Panc1 (cell line): ENCODE results near the gene PRKD1.

Experiments
- SIN3A ChIP-seq: IDR thresholded peaks from 2 replicates; pipeline ENCODE4 v1.6.1; 2012; ENCODE audit warnings: low read depth, mild to moderate bottlenecking, low read length, moderate library complexity, borderline replicate concordance; ENCODE audit not compliant: insufficient read depth
- TF ChIP-seq, protein P1 (sequence below): fragments of 450-650 bp; IDR thresholded peaks from 2 replicates; pipeline ENCODE4 v1.5.1; 2017; ENCODE audit warnings: mild to moderate bottlenecking
- TF ChIP-seq, protein P2 (sequence below), 2 experiments: IDR thresholded peaks; 2 replicates each; pipeline ENCODE4 v1.6.1; 2011 to 2012; ENCODE audit warnings: low read depth in 2 of 2, control low read depth in 1 of 2, low read length in 1 of 2, mild to moderate bottlenecking in 1 of 2, moderate library complexity in 1 of 2; ENCODE audit not compliant: insufficient read depth in 1 of 2

DNA sequence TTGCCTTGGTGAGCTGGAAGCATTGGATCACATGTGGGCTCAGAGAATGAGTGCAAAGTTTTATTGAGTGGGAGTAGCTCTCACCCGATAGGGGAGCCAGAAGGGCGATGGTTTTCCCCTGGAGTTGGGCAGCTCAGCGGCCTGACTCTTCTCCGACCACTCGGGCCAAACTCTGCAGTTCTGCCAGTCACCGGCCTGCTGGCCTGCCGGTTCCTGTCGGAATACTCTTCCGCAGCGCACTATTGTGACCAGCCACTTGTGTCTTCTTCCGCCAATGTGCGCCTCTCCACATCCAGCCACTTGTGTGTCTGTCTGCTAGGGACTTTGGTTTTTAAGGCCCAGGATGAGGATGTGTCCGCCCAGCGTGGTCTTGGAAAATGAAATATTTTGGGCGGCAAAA is 43.5 kb upstream of the PRKD1 start:
- TF ChIP-seq, protein P1, sequence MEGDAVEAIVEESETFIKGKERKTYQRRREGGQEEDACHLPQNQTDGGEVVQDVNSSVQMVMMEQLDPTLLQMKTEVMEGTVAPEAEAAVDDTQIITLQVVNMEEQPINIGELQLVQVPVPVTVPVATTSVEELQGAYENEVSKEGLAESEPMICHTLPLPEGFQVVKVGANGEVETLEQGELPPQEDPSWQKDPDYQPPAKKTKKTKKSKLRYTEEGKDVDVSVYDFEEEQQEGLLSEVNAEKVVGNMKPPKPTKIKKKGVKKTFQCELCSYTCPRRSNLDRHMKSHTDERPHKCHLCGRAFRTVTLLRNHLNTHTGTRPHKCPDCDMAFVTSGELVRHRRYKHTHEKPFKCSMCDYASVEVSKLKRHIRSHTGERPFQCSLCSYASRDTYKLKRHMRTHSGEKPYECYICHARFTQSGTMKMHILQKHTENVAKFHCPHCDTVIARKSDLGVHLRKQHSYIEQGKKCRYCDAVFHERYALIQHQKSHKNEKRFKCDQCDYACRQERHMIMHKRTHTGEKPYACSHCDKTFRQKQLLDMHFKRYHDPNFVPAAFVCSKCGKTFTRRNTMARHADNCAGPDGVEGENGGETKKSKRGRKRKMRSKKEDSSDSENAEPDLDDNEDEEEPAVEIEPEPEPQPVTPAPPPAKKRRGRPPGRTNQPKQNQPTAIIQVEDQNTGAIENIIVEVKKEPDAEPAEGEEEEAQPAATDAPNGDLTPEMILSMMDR = no peak
- TF ChIP-seq, protein P2, sequence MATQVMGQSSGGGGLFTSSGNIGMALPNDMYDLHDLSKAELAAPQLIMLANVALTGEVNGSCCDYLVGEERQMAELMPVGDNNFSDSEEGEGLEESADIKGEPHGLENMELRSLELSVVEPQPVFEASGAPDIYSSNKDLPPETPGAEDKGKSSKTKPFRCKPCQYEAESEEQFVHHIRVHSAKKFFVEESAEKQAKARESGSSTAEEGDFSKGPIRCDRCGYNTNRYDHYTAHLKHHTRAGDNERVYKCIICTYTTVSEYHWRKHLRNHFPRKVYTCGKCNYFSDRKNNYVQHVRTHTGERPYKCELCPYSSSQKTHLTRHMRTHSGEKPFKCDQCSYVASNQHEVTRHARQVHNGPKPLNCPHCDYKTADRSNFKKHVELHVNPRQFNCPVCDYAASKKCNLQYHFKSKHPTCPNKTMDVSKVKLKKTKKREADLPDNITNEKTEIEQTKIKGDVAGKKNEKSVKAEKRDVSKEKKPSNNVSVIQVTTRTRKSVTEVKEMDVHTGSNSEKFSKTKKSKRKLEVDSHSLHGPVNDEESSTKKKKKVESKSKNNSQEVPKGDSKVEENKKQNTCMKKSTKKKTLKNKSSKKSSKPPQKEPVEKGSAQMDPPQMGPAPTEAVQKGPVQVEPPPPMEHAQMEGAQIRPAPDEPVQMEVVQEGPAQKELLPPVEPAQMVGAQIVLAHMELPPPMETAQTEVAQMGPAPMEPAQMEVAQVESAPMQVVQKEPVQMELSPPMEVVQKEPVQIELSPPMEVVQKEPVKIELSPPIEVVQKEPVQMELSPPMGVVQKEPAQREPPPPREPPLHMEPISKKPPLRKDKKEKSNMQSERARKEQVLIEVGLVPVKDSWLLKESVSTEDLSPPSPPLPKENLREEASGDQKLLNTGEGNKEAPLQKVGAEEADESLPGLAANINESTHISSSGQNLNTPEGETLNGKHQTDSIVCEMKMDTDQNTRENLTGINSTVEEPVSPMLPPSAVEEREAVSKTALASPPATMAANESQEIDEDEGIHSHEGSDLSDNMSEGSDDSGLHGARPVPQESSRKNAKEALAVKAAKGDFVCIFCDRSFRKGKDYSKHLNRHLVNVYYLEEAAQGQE (IDR thresholded peaks at IDR 0.05; ENCODE audit: insufficient read depth in 1 of 2, low read depth in 2 of 2, low read length in 1 of 2) = no peak
- TF ChIP-seq SIN3A = no peak
